ENCODE data around the gene HYCC1. TPM values are rescaled to one million over a fixed set of nuclear protein-coding genes. Genes with fewer than 3 reads are reported as not detected.
"Not testable (repeated sequence)": the region's sequence is repeated elsewhere in the genome, so short reads cannot be mapped to it uniquely, and the experiment has no call there.

The HYCC1 gene
- total RNA-seq, 1 experiment from 2014 or later = 126 TPM

GRCh38 chr7:23046336-23046735 lies 32.4 kb upstream of the HYCC1 start:
- not testable (repeated sequence) for H2BK120ac ChIP-seq (ENCODE audit: low read depth, low read length, poor library complexity, severe bottlenecking); H3K4me1 ChIP-seq (ENCODE audit: insufficient read depth, low read length); H3K79me1 ChIP-seq (ENCODE audit: insufficient read depth, low read depth, low read length, poor library complexity, severe bottlenecking); H3K56ac ChIP-seq (ENCODE audit: insufficient read length, low read depth, low read length); H3K4me3 Mint-ChIP-seq; H3K14ac ChIP-seq (ENCODE audit: insufficient read depth, low read length); H3K4ac ChIP-seq (ENCODE audit: low read depth, low read length); H2BK20ac ChIP-seq (ENCODE audit: low read depth, low read length, poor library complexity, severe bottlenecking); H3K9ac ChIP-seq (ENCODE audit: extremely low read depth, insufficient read length, low read length); H3K9me3 ChIP-seq (ENCODE audit: control insufficient read depth, low read depth, low read length); H3T11ph ChIP-seq (ENCODE audit: low read length); H2BK5ac ChIP-seq (ENCODE audit: insufficient read length, low read length); H3K23ac ChIP-seq (ENCODE audit: insufficient read length, low read depth, low read length); H3K4me1 Mint-ChIP-seq; H2BK15ac ChIP-seq (ENCODE audit: low read depth, low read length); H3K27me3 ChIP-seq (ENCODE audit: insufficient read depth, low read length); H3K27me3 Mint-ChIP-seq (ENCODE audit: low read depth); H2AK5ac ChIP-seq (ENCODE audit: insufficient read length, low read length); H3K4me2 ChIP-seq (ENCODE audit: insufficient read depth, insufficient read length, low read length); H3K27ac ChIP-seq (ENCODE audit: insufficient read length, low read depth, low read length); H4K8ac ChIP-seq (replicated peaks; ENCODE audit: insufficient read length, low read depth, low read length); H4K5ac ChIP-seq (ENCODE audit: insufficient read length, low read depth, low read length); H3K18ac ChIP-seq (ENCODE audit: insufficient read length, low read depth, low read length); H2BK12ac ChIP-seq (ENCODE audit: insufficient read length, low read depth, low read length); H3K79me2 ChIP-seq (ENCODE audit: insufficient read depth, low read length); H2AFZ ChIP-seq (ENCODE audit: low read length); H4K91ac ChIP-seq (ENCODE audit: insufficient read length, low read depth, low read length); DNase-seq; H3K27ac Mint-ChIP-seq; H3K23me2 ChIP-seq (ENCODE audit: insufficient read length, low read depth, low read length, poor library complexity, severe bottlenecking); H4K20me1 ChIP-seq (ENCODE audit: control insufficient read depth, insufficient read depth, insufficient read length)
- Mint-ChIP-seq H3K9me3 (peaks cover 16 to 23% of the 10 kb centered on the region in 2 experiments), H3K36me3 (ENCODE audit: insufficient read depth in 1 of 3, low read depth in 3 of 3) (peaks cover 8 to 18% (median 8%) of the 10 kb centered on the region in 3 experiments)
- no CpG with 5 or more reads among the region's 29 CpGs for WGBS (ENCODE audit: extremely low coverage, insufficient read length, low lambda C conversion rate)

GRCh38 chr7:23045086-23045485 lies 31.2 kb upstream of the HYCC1 start:
- no CpG with 5 or more reads among the region's 6 CpGs for WGBS (ENCODE audit: extremely low coverage, insufficient read length, low lambda C conversion rate)
- H3K23me2 ChIP-seq (ENCODE audit: insufficient read length, low read depth, low read length, poor library complexity, severe bottlenecking); H3K9ac ChIP-seq (ENCODE audit: extremely low read depth, insufficient read length, low read length); H4K5ac ChIP-seq (ENCODE audit: insufficient read length, low read depth, low read length); H3K4ac ChIP-seq (ENCODE audit: low read depth, low read length); H3T11ph ChIP-seq (ENCODE audit: low read length); DNase-seq; H4K20me1 ChIP-seq (ENCODE audit: control insufficient read depth, insufficient read depth, insufficient read length); H3K79me2 ChIP-seq (ENCODE audit: insufficient read depth, low read length); H2BK20ac ChIP-seq (ENCODE audit: low read depth, low read length, poor library complexity, severe bottlenecking); H3K4me1 ChIP-seq (ENCODE audit: insufficient read depth, low read length); H3K4me1 Mint-ChIP-seq; H3K27ac Mint-ChIP-seq; H3K4me3 Mint-ChIP-seq; H3K18ac ChIP-seq (ENCODE audit: insufficient read length, low read depth, low read length); H2BK120ac ChIP-seq (ENCODE audit: low read depth, low read length, poor library complexity, severe bottlenecking); H2BK12ac ChIP-seq (ENCODE audit: insufficient read length, low read depth, low read length); H2BK15ac ChIP-seq (ENCODE audit: low read depth, low read length); H2AK5ac ChIP-seq (ENCODE audit: insufficient read length, low read length); H3K9me3 ChIP-seq (ENCODE audit: control insufficient read depth, low read depth, low read length); H3K27me3 ChIP-seq (ENCODE audit: insufficient read depth, low read length); H3K27ac ChIP-seq (ENCODE audit: insufficient read length, low read depth, low read length); H3K14ac ChIP-seq (ENCODE audit: insufficient read depth, low read length); H2BK5ac ChIP-seq (ENCODE audit: insufficient read length, low read length); H3K56ac ChIP-seq (ENCODE audit: insufficient read length, low read depth, low read length); H2AFZ ChIP-seq (ENCODE audit: low read length); H4K8ac ChIP-seq (replicated peaks; ENCODE audit: insufficient read length, low read depth, low read length); H3K27me3 Mint-ChIP-seq (ENCODE audit: low read depth); H3K23ac ChIP-seq (ENCODE audit: insufficient read length, low read depth, low read length); H4K91ac ChIP-seq (ENCODE audit: insufficient read length, low read depth, low read length); H3K4me2 ChIP-seq (ENCODE audit: insufficient read depth, insufficient read length, low read length); H3K79me1 ChIP-seq (ENCODE audit: insufficient read depth, low read depth, low read length, poor library complexity, severe bottlenecking): not testable (repeated sequence)
- Mint-ChIP-seq H3K36me3 (ENCODE audit: insufficient read depth in 1 of 3, low read depth in 3 of 3) (peaks cover 8 to 18% (median 10%) of the 10 kb centered on the region in 3 experiments), H3K9me3 (peaks cover 18 to 23% of the 10 kb centered on the region in 2 experiments)

Data from H9 (cell line).